Keratinocyte (primary cell): ENCODE data around the gene ALDH1L1.

Experiments
- CTCF ChIP-seq, 3 experiments: IDR thresholded peaks in 1 of 3; conservative IDR thresholded peaks in 1 of 3; optimal IDR thresholded peaks in 1 of 3; 2 replicates in 2 of 3; 3 replicates in 1 of 3; pipeline versions ENCODE3 to v1.5.1; 2011; ENCODE audit warnings: low read length in 3 of 3, mild to moderate bottlenecking in 3 of 3, moderate library complexity in 2 of 3, control low read depth in 1 of 3, inconsistent platforms in 1 of 3; ENCODE audit not compliant: insufficient read depth in 2 of 3; ENCODE audit errors: extremely low read depth in 1 of 3
- EZH2 ChIP-seq: IDR thresholded peaks from one replicate; pipeline ENCODE4 v1.6.1; 2012; ENCODE audit warnings: inconsistent platforms, mild to moderate bottlenecking, low read length, moderate library complexity

GRCh38 chr3:126132751-126133511 lies 47.5 kb downstream of the ALDH1L1 start:
- peak; percentile 19 to 32 (median 31) for TF ChIP-seq CTCF (optimal IDR thresholded peaks at IDR 0.05 in 1 of 3, IDR thresholded peaks at IDR 0.05 in 1 of 3, conservative IDR thresholded peaks at IDR 0.05 in 1 of 3; ENCODE audit: extremely low read depth in 1 of 3, insufficient read depth in 2 of 3, low read length in 3 of 3)
- TF ChIP-seq EZH2, result no peak
